T47D (cell line): ENCODE data around the gene GPSM1.
A peak's percentile ranks its signal among the peaks of the same experiment; 100 is the strongest.

Experiments
- DNase-seq, 2 experiments: peaks; one replicate each; pipeline versions ENCODE4 v3.0.0 to v3.0.0-alpha.2; 2011 to 2012; ENCODE audit warnings: low read depth in 1 of 2, low spot score in 1 of 2
- JUND ChIP-seq: IDR thresholded peaks from 2 replicates; pipeline ENCODE4 v1.6.1; 2012; ENCODE audit warnings: low read depth
- in situ Hi-C: cut with HindIII; loops from 2 replicates; pipeline ENCODE4 v1.10.0; 2016; ENCODE audit warnings: low sequenced_read_pairs, low pct_unique_long_range_greater_than_20kb

The GPSM1 gene

DNA sequence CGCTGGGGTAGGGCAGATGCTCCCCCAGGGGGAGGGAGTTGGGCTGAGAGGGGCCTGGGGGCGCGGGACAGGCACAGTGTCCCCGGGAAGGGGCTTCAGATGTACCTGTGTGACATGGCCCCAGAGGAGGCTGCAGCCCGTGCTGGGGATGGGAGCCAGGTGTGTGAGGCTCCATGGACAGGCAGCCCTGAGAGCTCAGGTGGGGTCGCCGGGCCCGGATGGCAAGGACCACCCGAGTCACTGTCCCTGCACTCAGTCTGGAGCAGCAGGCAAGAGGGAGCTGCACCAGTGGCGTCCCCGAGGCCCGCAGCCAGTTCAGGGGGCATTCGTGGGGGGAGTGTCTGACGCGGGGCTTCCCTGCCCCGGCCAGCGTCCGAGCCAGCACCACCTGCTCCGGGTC, 42.4 kb upstream of the GPSM1 start:
- no peak for DNase-seq
- TF ChIP-seq JUND = no peak
- in situ Hi-C loops = no loop called here

DNA sequence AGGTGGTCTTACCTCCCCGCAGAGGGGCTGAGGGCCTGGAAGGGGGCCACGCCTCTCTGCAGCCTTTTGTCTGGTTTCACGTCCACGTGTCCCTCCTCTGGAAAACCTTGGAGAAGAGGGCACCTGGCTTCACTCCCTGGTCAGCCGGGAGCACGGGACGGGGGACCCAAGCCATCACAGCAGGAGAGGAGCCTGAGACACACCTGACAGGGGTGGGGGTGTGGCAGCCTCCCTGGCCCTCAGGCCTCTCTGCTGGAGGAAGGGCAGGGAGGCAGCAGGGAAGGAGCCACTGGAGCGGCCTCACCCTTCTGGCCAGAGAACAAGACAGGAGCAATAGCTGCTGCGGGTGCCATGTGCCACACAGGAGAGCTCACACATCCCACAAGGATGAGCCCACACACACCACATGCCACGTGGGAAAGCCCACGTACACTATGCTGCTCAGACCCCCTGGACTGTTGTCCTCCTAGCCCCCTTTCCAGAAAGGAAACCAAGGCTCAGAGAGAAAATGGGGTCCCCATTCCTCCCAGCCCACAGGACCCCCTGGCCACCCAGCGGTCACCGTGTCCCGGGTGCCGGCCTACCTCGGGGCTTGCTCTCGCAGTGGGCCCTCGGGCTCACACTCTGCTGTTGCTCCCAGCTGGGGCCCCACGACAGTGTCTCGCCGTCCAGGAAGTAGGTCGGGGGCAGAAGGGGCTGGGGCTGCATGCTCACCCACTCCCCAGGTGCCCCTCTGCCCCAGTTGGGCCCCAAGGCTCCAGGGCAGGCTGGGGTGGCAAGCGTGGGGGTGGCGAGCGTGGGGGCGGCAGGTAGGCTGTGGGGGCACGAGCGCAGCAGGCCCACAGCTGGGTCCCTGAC, 41.6 kb upstream of the GPSM1 start:
- in situ Hi-C loops = no loop called here
- no peak for TF ChIP-seq JUND
- no peak for DNase-seq

DNA sequence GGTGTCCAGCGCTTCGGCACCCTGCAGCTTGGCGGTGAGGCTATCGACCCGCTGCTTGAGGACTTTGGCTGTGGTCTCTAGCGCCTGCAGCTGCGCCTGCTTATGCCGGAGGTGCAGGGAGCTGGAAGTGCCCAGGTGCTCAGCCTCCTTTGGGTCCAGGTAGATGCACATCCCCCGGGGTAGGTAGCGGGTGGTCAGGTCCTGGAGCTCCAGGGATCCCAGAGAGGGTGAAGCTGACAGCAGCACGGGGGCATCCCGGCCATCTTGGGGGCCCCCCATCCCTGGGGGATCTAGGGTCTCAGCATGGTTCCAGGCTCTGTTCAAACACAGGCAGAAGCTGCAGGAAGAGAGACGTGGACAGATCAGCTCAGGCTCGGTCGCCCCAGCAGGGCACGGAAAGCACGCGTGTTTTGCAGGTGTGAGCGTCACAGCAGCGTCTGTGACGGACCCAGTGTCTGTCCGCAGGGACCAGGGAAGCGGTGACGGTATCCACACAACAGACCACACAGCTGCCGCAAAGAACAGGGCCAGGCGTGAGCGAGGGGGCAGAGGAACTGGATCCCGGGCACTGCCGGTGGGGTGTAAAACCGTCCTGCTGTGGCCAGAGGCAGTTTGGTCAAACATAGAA, 40.9 kb upstream of the GPSM1 start:
- TF ChIP-seq JUND = no peak
- in situ Hi-C loops = no loop called here
- DNase-seq = no peak

DNA sequence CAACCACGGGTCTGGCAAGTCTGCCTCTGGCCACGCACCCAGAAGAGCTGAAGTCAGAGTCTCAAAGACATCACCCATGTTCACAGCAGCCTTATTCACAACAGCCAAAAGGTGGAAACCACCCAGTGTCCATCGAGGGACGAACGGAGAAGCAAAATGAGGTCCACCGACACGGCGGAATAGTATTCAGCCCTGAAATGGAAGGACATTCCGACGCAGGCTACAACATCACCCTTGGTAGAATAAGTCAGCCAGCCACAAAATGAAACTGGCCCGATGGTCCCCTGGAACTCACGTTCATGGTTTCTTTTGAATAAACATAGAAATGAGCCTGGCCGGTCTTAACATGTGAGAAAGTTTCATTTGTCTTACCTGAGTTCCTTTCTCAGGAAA, 40.4 kb upstream of the GPSM1 start:
- no peak for DNase-seq
- no peak for TF ChIP-seq JUND
- in situ Hi-C loops = no loop called here

DNA sequence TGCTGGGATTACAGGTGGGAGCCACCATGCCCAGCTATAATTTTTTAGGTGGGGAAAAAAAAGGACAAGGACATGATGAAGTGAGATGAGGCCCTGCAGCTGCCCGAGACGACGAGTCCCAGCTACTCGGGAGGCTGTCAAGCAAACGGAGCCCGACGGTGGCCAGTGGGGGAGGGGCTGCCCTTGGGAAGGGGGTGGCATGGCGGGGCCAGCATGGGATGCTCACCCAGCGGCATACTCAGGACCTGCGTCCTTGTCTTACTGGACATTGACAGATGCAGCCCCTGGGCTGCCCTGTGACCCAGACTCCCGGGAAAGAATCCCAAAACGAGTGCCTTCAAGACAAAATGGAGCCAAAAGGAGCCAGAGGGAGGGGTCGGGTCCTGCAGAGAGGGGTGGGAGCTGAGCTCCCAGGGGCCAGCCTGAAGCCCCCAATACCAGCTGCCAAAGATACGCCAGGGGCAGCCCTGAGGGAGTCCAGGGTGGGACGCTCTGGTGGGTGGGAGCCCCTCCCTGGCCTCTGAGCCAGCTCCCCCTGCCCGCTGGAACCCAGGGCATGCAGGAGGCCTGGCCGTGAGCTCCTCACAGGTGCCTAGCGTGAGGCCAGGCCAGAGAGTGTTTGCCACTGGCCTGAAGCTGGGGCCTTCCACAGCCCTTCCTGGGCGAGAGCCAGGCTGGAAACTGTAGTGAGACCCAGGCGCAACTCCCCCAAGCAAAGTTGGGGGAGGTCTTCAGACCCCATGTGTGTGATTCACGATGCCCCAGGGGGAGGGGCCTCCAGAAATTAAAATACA, 39.2 kb upstream of the GPSM1 start:
- in situ Hi-C loops = no loop called here
- no peak for DNase-seq
- TF ChIP-seq JUND = no peak

DNA sequence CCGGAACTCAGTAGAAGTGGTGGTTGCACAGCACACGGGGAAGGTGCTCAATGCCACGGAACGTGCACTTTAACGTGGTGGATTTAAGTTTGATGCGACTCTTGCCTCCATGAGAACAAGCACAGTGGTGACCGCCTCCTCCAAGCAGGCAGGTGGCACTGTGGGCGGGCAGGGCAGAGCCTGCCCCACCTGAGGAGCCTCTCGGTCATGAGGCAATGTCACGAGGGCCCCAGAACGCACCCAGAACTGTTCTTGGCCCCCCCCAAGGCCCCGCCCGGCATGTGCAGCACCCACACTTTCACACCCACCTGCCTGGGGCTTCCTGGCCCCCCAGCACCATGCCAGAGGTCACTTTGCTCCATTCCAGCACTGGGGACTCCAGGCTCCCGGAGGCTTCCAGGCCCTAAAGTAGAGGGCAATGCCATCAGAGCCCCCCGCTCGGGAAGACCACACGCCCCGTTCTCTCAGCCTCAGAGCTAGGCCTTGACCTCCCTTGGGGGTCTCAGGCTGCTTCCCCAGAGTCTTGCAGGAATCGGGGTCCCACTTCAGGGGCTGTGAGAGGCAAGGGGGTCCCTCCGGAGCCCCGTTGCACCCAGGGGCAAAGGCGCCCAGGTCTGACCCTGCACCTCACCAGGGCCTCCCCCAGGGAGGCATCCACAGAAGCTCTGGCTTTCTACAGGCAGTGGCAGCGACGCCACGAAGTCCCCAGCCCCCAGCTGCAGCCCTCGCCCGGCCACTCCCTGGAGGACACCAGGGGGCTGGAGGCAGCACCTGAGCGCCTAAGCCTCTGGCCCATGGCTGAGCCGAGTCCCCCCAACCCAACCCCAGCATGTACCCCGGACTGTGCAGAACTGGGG, 37.5 kb upstream of the GPSM1 start:
- DNase-seq = peak in 1 of 2 experiments; percentile 58
- no peak for TF ChIP-seq JUND
- in situ Hi-C loops = no loop called here

DNA sequence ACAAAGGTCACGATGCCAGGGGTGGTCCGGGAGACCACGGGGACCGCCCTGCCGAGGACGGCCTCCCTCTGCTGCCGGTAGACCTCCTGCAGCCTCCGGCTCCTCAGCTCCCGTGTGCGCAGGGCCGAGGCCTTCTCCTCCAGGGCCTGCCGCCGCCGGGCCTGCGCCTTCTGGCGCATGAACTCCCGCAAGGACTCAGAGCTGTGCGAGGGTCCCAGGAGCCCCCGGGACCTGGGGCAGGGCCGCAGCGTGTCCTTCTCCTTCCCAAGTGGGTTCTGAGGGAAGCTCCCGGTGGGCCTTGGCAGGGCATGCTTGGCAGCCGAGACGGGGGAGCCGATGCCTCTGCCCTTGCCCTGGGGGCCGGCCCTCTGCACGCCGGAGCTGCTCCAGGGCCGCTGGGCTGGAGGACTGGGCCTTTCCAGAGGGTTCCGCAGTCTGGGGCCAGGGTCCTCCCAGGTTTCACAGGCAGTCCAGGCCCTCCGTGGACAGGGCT, 36.8 kb upstream of the GPSM1 start:
- no peak for DNase-seq
- in situ Hi-C loops = no loop called here
- TF ChIP-seq JUND = no peak

DNA sequence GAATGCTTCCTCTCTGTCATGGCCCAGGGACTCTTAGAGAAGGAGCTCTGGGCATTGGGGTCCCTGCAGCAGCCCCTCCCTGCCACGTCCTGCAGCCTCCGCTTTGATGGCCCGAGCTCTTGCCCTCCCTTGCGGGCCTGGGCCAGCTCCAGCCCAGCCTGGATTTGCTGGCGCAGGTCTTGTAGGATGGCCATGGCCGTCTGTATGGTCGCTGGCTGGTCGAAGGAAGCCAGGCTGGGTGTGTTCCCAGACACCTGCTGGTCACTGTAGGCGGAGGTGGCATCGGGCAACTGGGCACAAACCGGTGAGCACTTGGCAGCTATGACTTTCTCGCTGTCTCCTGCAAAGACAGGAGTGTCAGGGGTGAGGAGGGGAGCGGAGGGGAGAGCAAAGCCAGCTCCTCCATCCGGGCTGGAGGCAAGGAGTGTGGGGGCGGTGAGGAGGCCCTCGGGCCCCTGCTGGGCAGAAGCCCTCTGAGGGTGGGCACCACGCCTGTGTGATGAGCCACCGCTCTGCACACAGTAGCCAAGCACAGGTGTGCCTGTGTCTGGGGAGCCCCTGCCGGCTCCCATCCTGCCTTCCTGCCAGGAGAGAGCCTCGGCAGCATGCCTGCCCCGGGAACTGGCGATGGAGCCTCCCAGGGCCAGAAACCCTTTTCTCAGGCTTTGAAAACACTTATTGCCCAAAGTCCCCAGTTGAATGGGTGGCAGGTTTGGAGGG, 35.9 kb upstream of the GPSM1 start:
- no peak for TF ChIP-seq JUND
- in situ Hi-C loops = no loop called here
- no peak for DNase-seq

DNA sequence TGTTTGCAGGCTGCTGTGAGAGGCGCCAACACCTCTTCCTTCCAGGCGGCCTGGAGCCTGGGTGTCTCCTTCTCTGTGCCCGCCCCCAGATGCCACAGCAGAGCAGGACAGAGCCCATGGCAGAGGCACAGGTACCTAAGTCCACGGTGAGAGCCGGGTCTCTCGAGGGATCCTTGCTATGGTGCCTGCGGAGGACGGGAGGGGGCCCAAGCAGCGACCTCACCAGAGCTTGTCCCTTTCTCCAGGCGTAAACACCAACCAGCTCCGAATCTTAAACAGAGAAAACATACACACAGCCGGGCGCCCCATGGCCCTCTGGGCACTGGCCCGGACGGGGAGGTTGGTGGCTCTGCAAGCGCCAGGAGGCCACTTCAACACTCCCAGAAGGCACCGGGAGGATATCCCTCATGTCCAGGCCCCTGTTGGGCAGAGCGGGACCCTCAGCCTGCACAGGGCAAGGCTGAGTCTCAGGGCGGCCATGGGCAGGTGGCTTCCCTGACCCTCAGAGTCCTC, 35.3 kb upstream of the GPSM1 start:
- DNase-seq = no peak
- no peak for TF ChIP-seq JUND
- in situ Hi-C loops = no loop called here

DNA sequence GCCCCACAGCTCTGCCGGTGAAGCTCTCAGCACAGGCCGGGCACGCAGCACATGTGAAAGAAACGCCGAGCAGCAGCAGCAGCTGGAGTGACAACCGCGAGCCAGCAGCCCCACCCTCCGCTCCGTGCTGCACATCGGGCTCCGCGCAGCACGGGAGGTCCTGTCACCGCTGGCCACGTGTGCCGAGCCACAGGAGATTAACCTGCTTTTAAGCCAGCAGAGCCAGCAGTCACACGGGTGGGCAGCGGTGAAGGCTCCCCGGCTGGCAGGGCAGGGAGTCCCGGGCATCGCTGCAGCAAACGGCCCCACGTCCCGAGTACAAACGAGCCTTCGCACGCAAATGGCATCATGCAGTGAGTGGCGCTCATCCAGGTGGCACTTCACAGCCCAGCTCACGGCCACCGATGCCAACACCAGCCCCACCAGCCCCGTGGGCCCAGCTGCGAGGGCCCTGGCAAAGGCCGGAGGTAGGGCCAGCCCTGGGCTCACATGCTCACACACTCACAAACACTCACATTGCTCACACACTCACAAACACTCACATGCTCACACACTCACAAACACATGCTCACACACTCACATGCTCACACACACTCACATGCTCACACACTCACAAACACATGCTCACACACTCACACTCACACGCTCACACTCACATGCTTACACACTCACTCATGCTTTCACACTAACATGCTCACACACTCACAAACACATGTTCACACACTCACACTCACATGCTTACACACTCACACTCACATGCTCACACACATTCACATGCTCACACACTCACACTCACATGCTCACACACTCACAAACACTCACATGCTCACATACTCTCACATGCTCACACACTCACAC, 34.5 kb upstream of the GPSM1 start:
- TF ChIP-seq JUND = no peak
- in situ Hi-C loops = no loop called here
- DNase-seq = no peak

DNA sequence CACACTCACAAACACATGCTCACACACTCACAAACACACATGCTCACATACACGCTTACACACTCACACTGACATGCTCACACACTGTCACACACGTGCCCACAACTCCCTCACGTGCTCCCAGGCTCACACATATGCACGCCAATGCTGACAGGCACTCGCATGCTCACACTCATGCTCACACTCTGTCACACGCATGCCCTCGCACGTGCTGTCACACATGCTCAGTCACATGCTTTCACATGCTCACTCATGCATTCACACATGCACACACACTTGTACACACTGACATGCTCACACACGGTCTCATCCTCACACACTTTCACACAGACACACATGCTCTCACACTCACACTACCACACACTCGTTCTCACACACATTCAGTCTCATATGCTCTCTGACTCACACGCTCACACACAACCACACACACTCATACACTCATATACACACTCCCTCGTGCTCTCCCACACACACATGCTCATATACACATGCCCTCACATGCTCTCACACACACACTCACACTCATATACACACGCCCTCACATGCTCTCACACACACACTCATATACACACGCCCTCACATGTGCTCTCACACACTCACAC, 33.8 kb upstream of the GPSM1 start:
- in situ Hi-C loops = no loop called here
- DNase-seq = no peak
- no peak for TF ChIP-seq JUND
